Upper lobe of left lung (tissue), 4 donors: ENCODE data around the gene MANBA.

Experiments used
- EP300 ChIP-seq, 4 donors: sonication (generic); formaldehyde crosslinking; IDR thresholded peaks; one replicate each; pipeline ENCODE4 v1.5.1; 2017; ENCODE audit warnings: antibody characterized with exemption in 4 of 4, control low read depth in 2 of 4
- POLR2A ChIP-seq, 4 donors: fragments of 450-650 bp; IDR thresholded peaks; one replicate each; pipeline ENCODE4 v1.5.1; 2016 to 2017; ENCODE audit warnings: antibody characterized with exemption in 4 of 4, mild to moderate bottlenecking in 2 of 4
- TF ChIP-seq, protein P1 (sequence below), 6 experiments: fragments of 450-650 bp in 4 of 6; fragments of 200-600 bp in 2 of 6; sonication (generic) in 2 of 6; IDR thresholded peaks; one replicate each; pipeline ENCODE4 v1.5.1; 2016 to 2019; ENCODE audit warnings: antibody characterized with exemption in 6 of 6

DNA sequence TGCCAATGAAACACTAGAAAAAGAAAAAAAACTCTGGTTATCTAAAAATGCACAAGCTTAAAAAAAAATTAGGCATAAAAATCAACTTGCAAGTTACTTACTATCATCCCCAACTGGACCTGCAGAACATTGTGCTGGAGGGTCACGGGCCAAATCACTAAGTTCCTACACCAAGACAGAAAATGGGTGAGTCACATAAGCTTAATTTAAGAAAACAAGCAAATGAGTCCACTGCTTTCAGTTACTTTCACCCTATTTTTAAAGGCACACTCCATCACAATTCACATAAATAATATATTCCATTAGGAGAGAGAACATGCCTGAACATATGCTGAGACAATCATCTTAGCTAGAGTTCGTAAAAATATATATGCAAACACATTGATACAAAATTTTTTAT is 48.9 kb upstream of the MANBA start:
- TF ChIP-seq, protein P1, sequence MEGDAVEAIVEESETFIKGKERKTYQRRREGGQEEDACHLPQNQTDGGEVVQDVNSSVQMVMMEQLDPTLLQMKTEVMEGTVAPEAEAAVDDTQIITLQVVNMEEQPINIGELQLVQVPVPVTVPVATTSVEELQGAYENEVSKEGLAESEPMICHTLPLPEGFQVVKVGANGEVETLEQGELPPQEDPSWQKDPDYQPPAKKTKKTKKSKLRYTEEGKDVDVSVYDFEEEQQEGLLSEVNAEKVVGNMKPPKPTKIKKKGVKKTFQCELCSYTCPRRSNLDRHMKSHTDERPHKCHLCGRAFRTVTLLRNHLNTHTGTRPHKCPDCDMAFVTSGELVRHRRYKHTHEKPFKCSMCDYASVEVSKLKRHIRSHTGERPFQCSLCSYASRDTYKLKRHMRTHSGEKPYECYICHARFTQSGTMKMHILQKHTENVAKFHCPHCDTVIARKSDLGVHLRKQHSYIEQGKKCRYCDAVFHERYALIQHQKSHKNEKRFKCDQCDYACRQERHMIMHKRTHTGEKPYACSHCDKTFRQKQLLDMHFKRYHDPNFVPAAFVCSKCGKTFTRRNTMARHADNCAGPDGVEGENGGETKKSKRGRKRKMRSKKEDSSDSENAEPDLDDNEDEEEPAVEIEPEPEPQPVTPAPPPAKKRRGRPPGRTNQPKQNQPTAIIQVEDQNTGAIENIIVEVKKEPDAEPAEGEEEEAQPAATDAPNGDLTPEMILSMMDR (IDR thresholded peaks at IDR 0.05): no peak
- no peak for TF ChIP-seq POLR2A (IDR thresholded peaks at IDR 0.05)
- no peak for TF ChIP-seq EP300 (IDR thresholded peaks at IDR 0.05)
